Measurements from ENCODE around the gene ACSBG1.
"Not testable (repeated sequence)": the region's sequence is repeated elsewhere in the genome, so short reads cannot be mapped to it uniquely, and the experiment has no call there.

The ACSBG1 gene

DNA sequence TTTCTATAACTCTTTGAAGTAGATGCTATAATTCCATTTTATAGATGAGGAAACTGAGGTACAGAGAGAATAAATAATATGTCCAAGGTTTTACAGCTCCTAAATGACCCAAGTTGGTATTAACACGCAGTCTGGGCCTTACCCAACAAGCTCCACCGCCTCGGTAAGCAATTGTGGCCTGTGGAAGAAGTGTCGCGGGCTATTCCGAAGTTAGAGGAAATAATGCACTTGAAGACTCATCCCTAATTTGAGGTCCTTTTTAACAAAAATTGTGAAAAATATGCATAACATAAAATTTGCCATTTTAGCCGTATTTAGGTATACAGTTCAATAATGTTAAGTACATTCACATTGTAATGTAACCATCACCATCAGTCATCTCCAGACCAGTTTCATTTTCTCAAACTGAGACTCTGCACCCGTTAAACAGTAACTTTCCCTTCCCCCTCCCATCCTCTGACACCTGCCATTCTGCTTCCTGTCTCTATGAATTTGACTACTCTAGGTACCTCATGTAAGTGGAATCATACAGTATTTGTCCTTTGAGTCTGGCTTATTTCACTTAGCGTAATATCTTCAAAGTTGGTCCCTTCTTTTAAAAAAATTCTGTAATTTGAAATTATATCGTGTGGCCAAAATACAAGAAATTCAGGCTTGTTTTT is 67.0 kb downstream of the ACSBG1 start:
- Mint-ChIP-seq H3K4me1 (peaks cover 30 to 50% of the 10 kb centered on the region in 2 donors), H3K27me3 (no peaks in the 10 kb centered on the region), H3K27ac (peak overlapping the region; percentile 82), H3K9me3 (no peaks in the 10 kb centered on the region), H3K36me3 (peaks cover 40 to 58% of the 10 kb centered on the region in 2 donors), H3K4me3 (no peak overlapping the region)
- DNase-seq: peak; percentile 44
- peak; percentile 83 to 88 for ATAC-seq (replicated peaks)

DNA sequence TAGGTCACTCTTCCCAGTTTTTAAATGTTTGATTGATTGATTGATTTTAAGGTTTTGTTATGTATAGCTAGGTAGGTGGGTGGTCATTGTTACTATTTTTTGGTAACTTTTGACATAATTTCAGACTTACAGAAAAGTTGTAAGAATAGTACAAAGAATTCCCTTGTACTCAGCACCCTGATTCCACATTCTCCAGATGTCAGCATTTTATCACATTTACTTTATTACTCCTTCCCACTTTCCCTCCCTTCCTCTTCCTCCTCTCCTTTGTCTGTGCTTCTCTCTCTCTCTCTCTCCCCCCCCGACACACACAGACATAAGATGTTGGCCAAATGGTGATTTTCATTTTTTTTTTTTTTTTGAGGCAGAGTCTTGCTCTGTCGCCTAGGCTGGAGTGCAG is 70.4 kb downstream of the ACSBG1 start:
- Mint-ChIP-seq H3K4me1 (peaks cover 16 to 22% of the 10 kb centered on the region in 2 donors), H3K36me3 (peaks cover 40 to 58% of the 10 kb centered on the region in 2 donors), H3K27ac (peak overlapping the region; percentile 53), H3K27me3 (no peaks in the 10 kb centered on the region), H3K9me3 (no peaks in the 10 kb centered on the region), H3K4me3 (no peak overlapping the region)
- ATAC-seq (replicated peaks): no peak
- DNase-seq: no peak

DNA sequence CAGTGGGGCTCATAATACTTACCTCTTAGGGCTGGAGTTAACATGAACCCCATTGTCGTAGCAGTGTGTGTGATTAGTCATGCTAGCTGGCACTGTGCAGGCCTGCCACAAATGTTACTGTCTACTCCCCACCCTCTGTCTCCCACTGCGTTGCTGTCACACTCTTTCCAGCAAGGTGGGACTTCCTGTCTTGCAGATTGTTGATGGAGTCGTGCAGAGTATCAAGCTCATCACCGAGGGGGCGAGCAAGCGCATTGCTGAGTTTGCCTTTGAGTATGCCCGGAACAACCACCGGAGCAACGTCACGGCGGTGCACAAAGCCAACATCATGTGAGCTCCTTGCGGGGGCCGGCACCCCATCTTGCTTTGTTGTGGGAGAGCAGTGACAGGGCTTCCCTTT is 72.3 kb downstream of the ACSBG1 start:
- no peak for ATAC-seq (replicated peaks)
- Mint-ChIP-seq H3K27me3 (no peaks in the 10 kb centered on the region), H3K4me3 (no peak overlapping the region), H3K9me3 (no peaks in the 10 kb centered on the region), H3K36me3 (peaks cover 41 to 49% of the 10 kb centered on the region in 2 donors), H3K4me1 (peaks cover 5 to 6% of the 10 kb centered on the region in 2 donors), H3K27ac (no peak overlapping the region)
- DNase-seq: no peak

DNA sequence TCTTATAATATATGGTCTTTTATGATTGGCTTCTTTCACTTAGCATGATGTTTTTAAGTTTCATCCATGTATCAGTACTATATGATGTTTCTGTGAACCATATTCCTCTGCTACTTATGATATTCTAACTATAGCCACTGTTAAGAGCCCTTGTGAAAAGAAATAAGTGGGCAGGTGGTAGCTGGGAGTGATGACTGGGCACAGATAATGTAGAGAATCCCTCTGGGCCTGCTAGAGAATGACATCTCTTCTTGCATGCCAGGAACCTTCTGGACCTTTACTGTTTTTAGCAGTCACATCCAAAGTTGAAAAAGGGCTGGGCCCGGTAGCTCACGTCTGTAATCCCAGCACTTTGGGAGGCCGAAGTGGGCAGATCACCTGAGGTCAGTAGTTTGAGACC is 75.0 kb downstream of the ACSBG1 start:
- DNase-seq (no peak), ATAC-seq (replicated peaks) (no peak)
- H3K36me3 Mint-ChIP-seq: peaks cover 31 to 43% of the 10 kb centered on the region in 2 donors
- no peaks in the 10 kb centered on the region for H3K27me3 Mint-ChIP-seq
- H3K9me3 Mint-ChIP-seq: no peaks in the 10 kb centered on the region
- no peak overlapping the region for H3K27ac Mint-ChIP-seq
- peaks cover 2 to 5% of the 10 kb centered on the region in 2 donors for H3K4me1 Mint-ChIP-seq
- no peak overlapping the region for H3K4me3 Mint-ChIP-seq

DNA sequence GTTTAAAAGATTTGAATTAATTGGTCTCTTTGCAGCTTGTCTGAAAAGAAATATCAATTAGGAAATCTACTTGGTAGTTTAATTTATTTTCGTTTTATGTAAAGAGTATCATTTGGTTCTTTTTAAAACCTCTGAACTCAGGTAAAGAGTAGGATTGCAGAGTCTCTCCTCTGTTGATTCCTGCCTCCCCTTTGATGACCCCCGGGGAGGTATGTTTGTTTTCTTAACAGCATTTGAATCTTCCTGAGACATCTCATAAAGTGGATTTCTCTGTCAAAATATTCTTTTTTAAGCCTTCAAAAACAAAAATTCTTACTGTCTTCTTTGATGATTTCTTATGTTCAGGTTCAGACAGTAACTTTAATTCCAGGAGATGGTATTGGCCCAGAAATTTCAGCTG is 77.2 kb downstream of the ACSBG1 start:
- no peak for DNase-seq
- peaks cover 25 to 32% of the 10 kb centered on the region in 2 donors for H3K36me3 Mint-ChIP-seq

DNA sequence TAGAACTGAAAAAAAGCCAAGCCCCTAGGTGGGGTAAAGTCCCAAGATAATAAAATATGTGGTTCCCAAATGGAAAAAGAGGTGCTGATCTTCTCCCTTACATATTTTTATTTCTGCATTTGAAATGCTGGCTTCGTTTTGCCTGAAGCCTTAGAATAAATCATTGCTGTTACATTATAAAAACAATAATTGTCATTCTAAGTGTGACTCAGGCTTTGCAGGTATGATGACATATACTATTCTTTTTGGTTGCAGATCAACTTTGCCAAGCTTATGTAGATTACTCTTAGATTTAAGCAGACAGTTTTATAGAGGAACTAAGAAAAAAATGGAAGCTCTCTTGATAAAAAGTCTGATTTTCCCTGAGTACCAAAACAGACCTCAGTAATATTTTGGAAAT is 77.7 kb downstream of the ACSBG1 start:
- no peaks in the 10 kb centered on the region for H3K27me3 Mint-ChIP-seq
- H3K9me3 Mint-ChIP-seq: no peaks in the 10 kb centered on the region
- DNase-seq (no peak), ATAC-seq (replicated peaks) (no peak)
- peaks cover 5 to 12% of the 10 kb centered on the region in 2 donors for H3K4me1 Mint-ChIP-seq
- H3K36me3 Mint-ChIP-seq: peaks cover 19 to 26% of the 10 kb centered on the region in 2 donors
- H3K4me3 Mint-ChIP-seq: no peak overlapping the region
- H3K27ac Mint-ChIP-seq: no peak overlapping the region

More for the DNA sequence above, 77.2 kb downstream of the ACSBG1 start:
- no peak overlapping the region for H3K27ac Mint-ChIP-seq
- H3K4me1 Mint-ChIP-seq: peaks cover 5 to 12% of the 10 kb centered on the region in 2 donors
- H3K27me3 Mint-ChIP-seq: no peaks in the 10 kb centered on the region
- no peak for ATAC-seq (replicated peaks)
- no peaks in the 10 kb centered on the region for H3K9me3 Mint-ChIP-seq
- no peak overlapping the region for H3K4me3 Mint-ChIP-seq

DNA sequence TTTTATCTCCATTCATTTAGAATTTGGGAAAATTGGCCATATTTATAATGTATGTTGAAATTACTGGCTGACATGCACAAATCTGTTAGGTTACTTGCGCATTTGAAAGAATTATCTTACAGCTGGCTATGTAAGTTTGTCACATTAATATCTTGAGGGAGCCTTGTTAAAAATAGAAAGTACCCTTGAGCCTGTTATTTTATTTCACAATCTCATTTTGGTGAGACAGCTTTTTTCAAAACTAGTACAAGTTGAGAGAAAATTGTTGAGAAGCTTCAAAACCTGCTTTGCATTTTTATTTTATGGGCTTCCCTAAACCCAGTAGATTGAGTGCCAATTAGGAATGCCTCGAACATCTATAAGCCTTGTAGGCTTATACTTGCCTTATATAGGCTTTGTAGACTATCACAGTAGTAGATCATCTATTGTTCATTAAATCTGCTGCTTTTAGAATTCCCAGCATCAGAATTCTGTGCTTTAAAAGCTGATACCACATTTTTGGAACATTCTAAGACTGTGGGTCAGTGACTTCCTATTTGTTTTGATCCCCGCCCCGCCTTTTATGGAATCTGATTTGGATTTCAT is 78.9 kb downstream of the ACSBG1 start:
- H3K4me3 Mint-ChIP-seq: no peak overlapping the region
- no peak for ATAC-seq (replicated peaks)
- no peak overlapping the region for H3K27ac Mint-ChIP-seq
- no peaks in the 10 kb centered on the region for H3K9me3 Mint-ChIP-seq
- no peak for DNase-seq
- H3K4me1 Mint-ChIP-seq: peaks cover 12 to 22% of the 10 kb centered on the region in 2 donors
- no peaks in the 10 kb centered on the region for H3K27me3 Mint-ChIP-seq
- H3K36me3 Mint-ChIP-seq: peaks cover 24 to 27% of the 10 kb centered on the region in 2 donors

DNA sequence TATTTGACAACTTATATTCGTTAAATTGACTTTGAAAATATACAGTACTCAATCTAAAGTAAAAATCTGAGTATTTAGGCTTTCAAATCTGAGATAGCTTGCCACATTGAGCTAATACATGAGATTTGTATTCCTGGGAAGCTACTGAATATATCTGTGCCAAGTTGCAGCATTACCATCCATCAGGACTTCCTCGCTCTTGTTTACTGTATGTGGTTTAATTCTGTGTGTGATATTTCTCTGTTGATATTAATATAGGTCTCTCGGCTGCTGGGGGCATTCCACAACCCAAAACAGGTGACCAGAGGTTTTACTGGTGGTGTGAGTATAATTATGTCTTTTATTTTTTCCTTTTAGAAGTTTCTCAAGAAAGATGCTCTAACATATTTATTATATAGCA is 79.4 kb downstream of the ACSBG1 start:
- no peaks in the 10 kb centered on the region for H3K27me3 Mint-ChIP-seq
- no peaks in the 10 kb centered on the region for H3K9me3 Mint-ChIP-seq
- H3K4me3 Mint-ChIP-seq: no peak overlapping the region
- DNase-seq: no peak
- H3K4me1 Mint-ChIP-seq: peaks cover 16 to 27% of the 10 kb centered on the region in 2 donors
- no peak for ATAC-seq (replicated peaks)
- H3K36me3 Mint-ChIP-seq: peaks cover 24 to 27% of the 10 kb centered on the region in 2 donors
- H3K27ac Mint-ChIP-seq: no peak overlapping the region

DNA sequence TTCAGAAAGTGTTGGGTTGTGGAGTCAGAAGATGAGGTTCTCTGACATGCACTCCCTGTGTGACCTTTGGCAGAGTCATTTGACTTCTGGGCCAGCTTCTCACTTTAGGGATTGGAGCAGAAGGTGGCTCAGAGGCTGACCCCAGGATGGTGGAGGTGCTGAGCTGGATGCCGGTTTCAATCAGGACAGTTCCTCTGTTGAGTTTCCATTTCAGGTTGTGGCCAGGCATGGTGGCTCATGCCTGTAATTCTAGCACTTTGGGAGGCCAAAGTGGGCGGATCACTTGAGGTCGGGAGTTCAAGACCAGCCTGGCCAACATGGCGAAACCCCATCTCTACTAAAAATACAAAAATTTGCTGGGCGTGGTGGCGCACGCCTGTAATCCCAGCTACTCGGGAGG is 83.3 kb downstream of the ACSBG1 start:
- peak overlapping the region; percentile 6 to 21 for H3K4me3 Mint-ChIP-seq
- H3K27me3 Mint-ChIP-seq; H3K9me3 Mint-ChIP-seq; DNase-seq; ATAC-seq (replicated peaks): not testable (repeated sequence)
- peak overlapping the region; percentile 20 for H3K27ac Mint-ChIP-seq
- H3K36me3 Mint-ChIP-seq: peaks cover 11 to 22% of the 10 kb centered on the region in 2 donors
- peaks cover 27 to 42% of the 10 kb centered on the region in 2 donors for H3K4me1 Mint-ChIP-seq

DNA sequence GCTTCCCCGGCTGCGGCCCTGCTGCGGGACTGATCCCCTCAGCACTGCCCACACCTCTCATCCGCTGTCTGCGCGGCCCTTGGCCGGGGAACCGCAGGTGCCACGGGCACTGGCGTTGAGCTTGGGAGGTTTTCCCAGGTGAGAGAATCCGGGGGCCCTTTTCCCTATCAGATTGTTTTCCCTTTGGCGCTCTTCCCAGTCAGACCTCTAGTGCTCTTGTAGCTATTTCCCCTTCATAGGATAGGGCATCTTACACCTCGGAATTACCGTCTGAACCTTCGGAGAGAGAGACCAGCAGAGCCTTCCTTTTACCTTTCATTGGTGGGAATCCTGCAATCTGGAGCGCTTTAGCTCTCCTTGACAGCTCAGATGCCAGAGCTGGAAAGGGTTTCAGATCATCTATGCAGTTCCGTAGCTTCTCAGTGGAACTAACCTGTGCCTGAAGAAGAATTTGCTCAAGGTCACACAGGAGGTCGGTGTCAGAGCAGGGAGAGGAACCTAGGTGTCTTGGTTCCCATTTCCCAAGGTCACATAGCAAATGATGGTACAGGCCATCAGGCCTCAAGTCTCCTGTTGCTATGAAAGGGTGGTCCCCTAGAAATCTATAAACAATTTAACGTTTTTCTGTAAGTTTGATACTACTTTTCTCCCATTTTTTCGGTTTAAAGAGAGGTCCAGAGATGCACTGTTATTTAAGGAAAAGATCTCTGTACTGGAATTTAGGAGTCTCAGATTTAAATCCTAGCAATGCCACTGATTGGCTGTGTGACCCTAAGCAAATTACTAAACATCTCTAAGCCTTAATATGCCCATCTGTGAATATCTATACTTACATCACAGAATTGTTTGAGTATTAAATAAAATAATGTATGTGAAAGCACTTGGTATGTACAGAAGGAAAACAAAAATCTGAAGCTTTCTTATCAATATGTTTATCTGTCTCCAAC is 84.3 kb downstream of the ACSBG1 start:
- Mint-ChIP-seq H3K36me3 (peaks cover 11 to 17% of the 10 kb centered on the region in 2 donors), H3K27me3 (no peaks in the 10 kb centered on the region), H3K27ac (peak overlapping the region; percentile 93), H3K4me1 (peaks cover 25 to 42% of the 10 kb centered on the region in 2 donors), H3K4me3 (peak overlapping the region; percentile 89 to 94), H3K9me3 (no peaks in the 10 kb centered on the region)
- ATAC-seq (replicated peaks) (no peak), DNase-seq (no peak)

DNA sequence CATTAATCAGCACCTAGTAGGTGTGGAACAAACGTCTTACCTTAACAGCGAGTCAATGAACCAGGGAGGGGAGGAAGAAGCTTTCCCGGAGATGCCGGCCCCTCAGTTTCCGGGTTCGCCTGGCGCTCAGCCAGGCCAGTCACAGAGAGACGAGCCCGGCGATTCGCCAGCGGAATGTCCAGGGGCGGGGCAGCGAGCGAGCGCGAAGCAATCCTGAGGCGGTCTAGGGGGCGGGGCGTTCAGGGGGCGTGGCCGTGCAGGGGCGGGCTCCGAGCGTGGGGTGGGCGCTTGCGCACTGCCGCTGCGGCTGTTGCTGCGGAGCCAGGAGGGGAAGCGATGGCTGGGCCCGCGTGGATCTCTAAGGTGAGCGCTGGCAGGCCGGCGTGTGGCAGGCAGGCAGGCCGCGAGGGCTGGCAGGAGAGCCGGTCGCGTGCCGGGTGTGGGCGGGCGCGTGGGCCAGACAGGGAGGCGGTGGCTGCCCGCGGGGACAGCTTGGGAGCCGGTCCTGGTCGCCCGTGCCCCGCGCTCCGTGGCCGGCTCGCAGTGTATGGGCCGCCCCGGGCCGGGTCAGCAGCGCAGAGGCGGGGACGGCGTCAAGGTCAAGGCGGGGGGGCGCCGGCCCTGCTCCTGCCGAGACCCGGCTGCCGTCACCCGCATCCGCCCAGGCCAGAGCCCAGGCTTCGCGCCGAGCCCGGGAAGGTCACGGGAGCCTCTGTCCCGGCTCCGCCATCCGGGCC is 85.1 kb downstream of the ACSBG1 start, which contains the start of gene IDH3A:
TSS of gene IDH3A (plus strand) at position 295 of the 737 bp plus-strand sequence. CDS start at position 337, 42 bp downstream.
- Mint-ChIP-seq H3K36me3 (peaks cover 11 to 17% of the 10 kb centered on the region in 2 donors), H3K27me3 (no peaks in the 10 kb centered on the region), H3K27ac (peak within 1 kb of the TSS; percentile 93), H3K4me3 (peak within 1 kb of the TSS; percentile 89 to 94), H3K9me3 (no peaks in the 10 kb centered on the region), H3K4me1 (peaks cover 25 to 42% of the 10 kb centered on the region in 2 donors)
- ATAC-seq (replicated peaks) (peak; percentile 91 to 96), DNase-seq (peak; percentile 96)

DNA sequence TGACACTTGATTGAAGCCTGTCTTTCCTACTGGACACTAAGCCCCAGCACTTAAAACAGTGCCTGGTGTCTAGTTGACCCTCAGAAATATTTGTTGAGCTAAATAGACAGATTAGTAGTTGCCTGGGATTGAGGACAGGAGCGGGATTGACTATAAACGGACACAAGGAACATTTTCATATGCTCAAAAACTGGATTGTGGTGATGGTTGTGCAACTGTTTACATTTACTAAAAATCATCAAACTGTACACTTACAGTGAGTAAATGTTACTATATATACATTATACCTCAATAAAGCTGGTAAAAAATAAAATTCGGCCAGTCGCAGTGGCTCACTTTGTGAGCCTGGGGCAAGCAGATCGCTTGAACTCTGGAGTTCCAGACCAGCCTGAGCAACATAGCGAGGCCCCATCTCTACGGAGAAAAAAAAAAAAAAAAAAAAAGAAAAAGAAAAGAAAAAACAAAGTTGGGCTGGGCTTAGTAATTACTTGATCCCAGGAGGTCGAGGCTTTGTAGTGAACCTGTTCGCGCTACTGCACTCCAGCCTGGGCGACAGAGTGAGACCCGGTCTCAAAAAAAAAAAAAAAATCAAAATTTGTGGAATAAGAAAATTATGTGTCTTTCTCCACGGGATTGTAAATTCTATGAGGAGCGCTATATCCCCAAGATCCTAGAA is 85.8 kb downstream of the ACSBG1 start:
- Mint-ChIP-seq H3K27ac (peak overlapping the region; percentile 93), H3K4me1 (peaks cover 25 to 42% of the 10 kb centered on the region in 2 donors), H3K27me3 (no peaks in the 10 kb centered on the region), H3K36me3 (peaks cover 11 to 17% of the 10 kb centered on the region in 2 donors), H3K4me3 (peak overlapping the region; percentile 89 to 94), H3K9me3 (no peaks in the 10 kb centered on the region)
- DNase-seq (no peak), ATAC-seq (replicated peaks) (peak; percentile 12 to 13)

DNA sequence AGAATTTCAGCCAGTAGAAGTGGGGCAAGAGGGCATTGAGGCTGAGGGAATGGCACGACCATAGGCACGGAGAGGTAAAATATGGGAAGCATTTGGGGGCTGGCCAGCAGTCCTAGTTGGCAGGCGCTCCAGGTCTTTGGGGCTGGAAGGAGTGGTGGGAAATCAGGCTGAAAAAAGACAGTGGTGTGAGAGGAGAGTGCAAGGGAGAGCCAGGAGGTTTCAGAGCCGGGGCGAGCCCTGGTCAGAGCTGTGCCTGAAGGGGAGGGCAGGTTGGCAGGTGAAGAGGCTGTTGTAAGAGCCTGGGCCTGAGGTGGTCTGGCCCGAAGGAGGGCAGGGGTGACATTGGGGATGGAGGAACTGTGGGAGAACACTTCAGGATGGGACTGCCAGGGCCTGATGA is 86.8 kb downstream of the ACSBG1 start:
- H3K4me3 Mint-ChIP-seq: peak overlapping the region; percentile 35 to 89
- H3K27ac Mint-ChIP-seq: peak overlapping the region; percentile 72
- peaks cover 22 to 33% of the 10 kb centered on the region in 2 donors for H3K4me1 Mint-ChIP-seq
- DNase-seq (no peak), ATAC-seq (replicated peaks) (no peak)
- H3K36me3 Mint-ChIP-seq: peaks cover 7 to 11% of the 10 kb centered on the region in 2 donors
- no peaks in the 10 kb centered on the region for H3K27me3 Mint-ChIP-seq
- no peaks in the 10 kb centered on the region for H3K9me3 Mint-ChIP-seq
